Cardiac fibroblast (primary cell): Measurements from ENCODE around the gene SCD.
A peak's percentile ranks its signal among the peaks of the same experiment; 100 is the strongest.
"Not testable (repeated sequence)": the region's sequence is repeated elsewhere in the genome, so short reads cannot be mapped to it uniquely, and the experiment has no call there.

ENCODE experiments used
- DNase-seq, 2 donors: peaks; one replicate each; pipeline versions ENCODE4 v3.0.0 to v3.0.0-alpha.2; 2010; ENCODE audit warnings: low read depth in 2 of 2
- H3K4me3 ChIP-seq, 2 donors: replicated peaks in 1 of 2; 1 replicate in 1 of 2; 2 replicates in 1 of 2; pipeline ENCODE4 v1.5.1; 2011; ENCODE audit warnings: low read depth in 2 of 2, low read length in 2 of 2, mild to moderate bottlenecking in 2 of 2, moderate library complexity in 1 of 2
- CTCF ChIP-seq: IDR thresholded peaks from one replicate; pipeline ENCODE4 v1.5.1; 2011; ENCODE audit warnings: low read depth, mild to moderate bottlenecking, low read length, inconsistent platforms

Gene SCD

GRCh38 chr10:100346765-100347567 lies at the start of gene SCD:
SCD (plus strand) TSS chr10:100347233; CDS start chr10:100347505, 272 bp downstream.
- no peak for TF ChIP-seq CTCF
- peak within 1 kb of the TSS; percentile 93 to 95 for H3K4me3 ChIP-seq

GRCh38 chr10:100297242-100297641 lies 49.8 kb upstream of the SCD start:
- no peak for TF ChIP-seq CTCF
- DNase-seq = no peak
- H3K4me3 ChIP-seq = no peak overlapping the region

More at GRCh38 chr10:100346765-100347567, at the start of gene SCD:
- peak; percentile 96 for DNase-seq

- DNase-seq, H3K4me3 ChIP-seq: not testable (repeated sequence)
Measured at GRCh38 chr10:100301123-100301522, 45.9 kb upstream of the SCD start.

GRCh38 chr10:100303724-100304319 lies 43.2 kb upstream of the SCD start:
- H3K4me3 ChIP-seq = no peak overlapping the region
- peak; percentile 61 for TF ChIP-seq CTCF
- DNase-seq = peak; percentile 47 to 50

- TF ChIP-seq CTCF = no peak
- no peak overlapping the region for H3K4me3 ChIP-seq
- no peak for DNase-seq
Measured at GRCh38 chr10:100304414-100304813, 42.6 kb upstream of the SCD start.

- no peak for TF ChIP-seq CTCF
- no peak overlapping the region for H3K4me3 ChIP-seq
- DNase-seq = no peak
Measured at GRCh38 chr10:100306861-100307260, 40.2 kb upstream of the SCD start.

GRCh38 chr10:100307684-100308083 lies 39.3 kb upstream of the SCD start:
- no peak for TF ChIP-seq CTCF
- DNase-seq = peak; percentile 27 to 80
- H3K4me3 ChIP-seq = no peak overlapping the region
